H1 (cell line): ENCODE results near the gene SLC12A8. TPM values are rescaled to one million over a fixed set of nuclear protein-coding genes. Genes with fewer than 3 reads are reported as not detected.

Source experiments
- CTCF ChIA-PET: fragments of 300-600 bp; sonication (Branson Sonifier 250); formaldehyde crosslinking; loops from one replicate; lab custom pipeline; 2021; ENCODE audit not compliant: partially characterized antibody; lab: Charles Lee
- POLR2A ChIA-PET: fragments of 300-600 bp; sonication (Branson Sonifier 250); formaldehyde crosslinking; loops from one replicate; lab custom pipeline; 2021; ENCODE audit warnings: inconsistent platforms; ENCODE audit not compliant: partially characterized antibody; lab: Charles Lee
- DNase-seq, 2 experiments: peaks; one replicate each; pipeline versions ENCODE4 v3.0.0 to v3.0.0-alpha.2; 2010 to 2022; ENCODE audit warnings: low spot score in 2 of 2, low read depth in 1 of 2, mixed read lengths in 1 of 2
- FAIRE-seq: peaks from 2 replicates; lab custom pipeline; 2011; peaks lifted over from hg19 to GRCh38; lab: Jason Lieb, UNC
- H2AFZ ChIP-seq: 2 replicates; pipeline ENCODE4 v1.8.1; 2012; ENCODE audit warnings: low read length, inconsistent platforms
- H2AK5ac ChIP-seq: 2 replicates; pipeline ENCODE4 v1.6.1; 2013; ENCODE audit warnings: low read depth, low read length
- H2BK120ac ChIP-seq: replicated peaks from 2 replicates; pipeline ENCODE3; 2013; ENCODE audit warnings: low read depth, low read length, inconsistent platforms
- H2BK12ac ChIP-seq: 2 replicates; pipeline ENCODE4 v1.6.1; 2013; ENCODE audit warnings: low read depth, low read length
- H2BK15ac ChIP-seq: 2 replicates; pipeline ENCODE4 v1.6.1; 2013; ENCODE audit warnings: low read length
- H2BK20ac ChIP-seq: 2 replicates; pipeline ENCODE4 v1.6.1; 2013; ENCODE audit warnings: low read length
- H2BK5ac ChIP-seq: 2 replicates; pipeline ENCODE4 v1.6.1; 2013; ENCODE audit warnings: low read depth, low read length
- H3K14ac ChIP-seq: 2 replicates; pipeline ENCODE4 v1.6.1; 2013; ENCODE audit warnings: inconsistent platforms; ENCODE audit not compliant: insufficient read length
- H3K18ac ChIP-seq: 2 replicates; pipeline ENCODE4 v1.6.1; 2013; ENCODE audit warnings: low read length; ENCODE audit errors: extremely low read depth
- H3K23ac ChIP-seq: 2 replicates; pipeline ENCODE4 v1.6.1; 2013; ENCODE audit warnings: inconsistent platforms; ENCODE audit not compliant: insufficient read length
- H3K23me2 ChIP-seq: 2 replicates; pipeline ENCODE4 v1.6.1; 2013; ENCODE audit warnings: low read depth, low read length
- H3K27ac ChIP-seq: 2 replicates; pipeline ENCODE4 v1.6.1; 2011; ENCODE audit warnings: low read depth, low read length, inconsistent platforms
- H3K27me3 ChIP-seq, 4 experiments: replicated peaks in 1 of 4; 1 replicate in 1 of 4; 2 replicates in 3 of 4; pipeline versions ENCODE4 v1.6.1 to v1.8.1; 2011 to 2013; ENCODE audit warnings: low read length in 3 of 4, mild to moderate bottlenecking in 3 of 4, inconsistent platforms in 2 of 4, mixed read lengths in 2 of 4, moderate library complexity in 1 of 4; ENCODE audit not compliant: control insufficient read depth in 3 of 4, insufficient read depth in 3 of 4; ENCODE audit errors: extremely low read depth in 1 of 4
- H3K36me3 ChIP-seq, 4 experiments: 2 replicates each; pipeline versions ENCODE4 v1.6.1 to v1.8.1; 2011 to 2013; ENCODE audit warnings: mild to moderate bottlenecking in 4 of 4, low read length in 3 of 4, moderate library complexity in 2 of 4, control low read depth in 1 of 4, inconsistent platforms in 1 of 4; ENCODE audit not compliant: insufficient read depth in 4 of 4, control insufficient read depth in 2 of 4
- H3K4ac ChIP-seq: replicated peaks from 2 replicates; pipeline ENCODE3; 2013; ENCODE audit warnings: low read length, low read depth, mixed read lengths, inconsistent platforms; ENCODE audit not compliant: insufficient read length
- H3K4me1 ChIP-seq, 4 experiments: replicated peaks in 1 of 4; 1 replicate in 1 of 4; 2 replicates in 3 of 4; pipeline versions ENCODE4 v1.6.1 to v1.8.1; 2011 to 2013; ENCODE audit warnings: low read length in 3 of 4, inconsistent platforms in 2 of 4, mixed read lengths in 1 of 4; ENCODE audit not compliant: insufficient read depth in 4 of 4, control insufficient read depth in 3 of 4
- H3K4me2 ChIP-seq, 2 experiments: 2 replicates each; pipeline versions ENCODE4 v1.6.1 to v1.8.1; 2011 to 2013; ENCODE audit warnings: low read depth in 2 of 2, low read length in 2 of 2, control low read depth in 1 of 2, inconsistent platforms in 1 of 2, mild to moderate bottlenecking in 1 of 2; ENCODE audit not compliant: insufficient read depth in 1 of 2
- H3K4me3 ChIP-seq, 4 experiments: fragments of 200-600, 300-600 bp in 1 of 4; sonication (generic), shearing (Covaris generic), sonication (Bioruptor Twin) in 1 of 4; 2 replicates each; pipeline versions ENCODE4 v1.5.1 to v1.8.1; 2011 to 2016; ENCODE audit warnings: low read length in 4 of 4, low read depth in 3 of 4, control low read depth in 2 of 4, inconsistent platforms in 2 of 4, mild to moderate bottlenecking in 2 of 4, mixed read lengths in 1 of 4, moderate library complexity in 1 of 4; ENCODE audit not compliant: insufficient read depth in 2 of 4; ENCODE audit errors: extremely low read depth in 1 of 4
- H3K56ac ChIP-seq: replicated peaks from 2 replicates; pipeline ENCODE3; 2013; ENCODE audit warnings: low read depth, mild to moderate bottlenecking, mixed read lengths, low read length, inconsistent platforms; ENCODE audit not compliant: insufficient read length
- H3K79me1 ChIP-seq: 2 replicates; pipeline ENCODE4 v1.6.1; 2013; ENCODE audit warnings: low read depth, low read length, control low read depth
- H3K79me2 ChIP-seq, 2 experiments: 2 replicates each; pipeline versions ENCODE4 v1.6.1 to v1.8.1; 2012 to 2013; ENCODE audit warnings: low read length in 2 of 2, mild to moderate bottlenecking in 2 of 2, inconsistent platforms in 1 of 2; ENCODE audit not compliant: insufficient read depth in 2 of 2, control insufficient read depth in 1 of 2
- H3K9ac ChIP-seq, 4 experiments: replicated peaks in 1 of 4; 1 replicate in 1 of 4; 2 replicates in 3 of 4; pipeline versions ENCODE4 v1.6.1 to v1.8.1; 2011 to 2013; ENCODE audit warnings: low read depth in 3 of 4, low read length in 3 of 4, control low read depth in 2 of 4, mild to moderate bottlenecking in 2 of 4, moderate library complexity in 2 of 4, inconsistent platforms in 1 of 4; ENCODE audit errors: extremely low read depth in 1 of 4
- H3K9me3 ChIP-seq, 2 experiments: 2 replicates each; pipeline versions ENCODE4 v1.6.1 to v1.8.1; 2012 to 2013; ENCODE audit warnings: mild to moderate bottlenecking in 2 of 2, moderate library complexity in 2 of 2, control low read depth in 1 of 2, inconsistent platforms in 1 of 2, low read depth in 1 of 2, low read length in 1 of 2, mixed read lengths in 1 of 2; ENCODE audit not compliant: insufficient read depth in 2 of 2
- H4K20me1 ChIP-seq, 2 experiments: replicated peaks in 1 of 2; 2 replicates each; pipeline versions ENCODE3 to v1.8.1; 2011 to 2013; ENCODE audit warnings: inconsistent platforms in 2 of 2, low read length in 2 of 2, mild to moderate bottlenecking in 1 of 2; ENCODE audit not compliant: insufficient read depth in 2 of 2, control insufficient read depth in 1 of 2
- H4K5ac ChIP-seq: 2 replicates; pipeline ENCODE4 v1.6.1; 2013; ENCODE audit warnings: low read length, low read depth, mixed read lengths, inconsistent platforms; ENCODE audit not compliant: insufficient read length
- H4K8ac ChIP-seq: 2 replicates; pipeline ENCODE4 v1.8.0; 2013; ENCODE audit warnings: mild to moderate bottlenecking, moderate library complexity, low read length, inconsistent platforms; ENCODE audit not compliant: insufficient read depth; ENCODE audit errors: extremely low read depth
- H4K91ac ChIP-seq: replicated peaks from 2 replicates; pipeline ENCODE3; 2013; ENCODE audit warnings: low read length, mixed read lengths, inconsistent platforms; ENCODE audit not compliant: insufficient read length
- ATF2 ChIP-seq: IDR thresholded peaks from 2 replicates; pipeline ENCODE4 v1.6.1; 2012; ENCODE audit warnings: low read length, inconsistent platforms
- EZH2 ChIP-seq: fragments of 200-600 bp; sonication (generic); IDR thresholded peaks from 2 replicates; pipeline ENCODE4 v1.7.1; 2012; ENCODE audit warnings: low read depth, mild to moderate bottlenecking, moderate library complexity, low read length, inconsistent platforms; ENCODE audit not compliant: severe bottlenecking
- JUND ChIP-seq: IDR thresholded peaks from 2 replicates; pipeline ENCODE4 v1.6.1; 2011; ENCODE audit warnings: mild to moderate bottlenecking, improper control_type of control experiment, low read length
- MAFK ChIP-seq: IDR thresholded peaks from 2 replicates; pipeline ENCODE4 v1.6.1; 2012; ENCODE audit warnings: low read depth, mild to moderate bottlenecking, improper control_type of control experiment, low read length
- NRF1 ChIP-seq: IDR thresholded peaks from 2 replicates; pipeline ENCODE4 v1.6.1; 2011; ENCODE audit warnings: mild to moderate bottlenecking, low read depth, low read length, improper control_type of control experiment
- RXRA ChIP-seq: IDR thresholded peaks from 2 replicates; pipeline ENCODE4 v1.6.1; 2011; ENCODE audit warnings: low read depth, mild to moderate bottlenecking, low read length, moderate library complexity; ENCODE audit not compliant: insufficient read depth
- SIX5 ChIP-seq: IDR thresholded peaks from 2 replicates; pipeline ENCODE4 v1.6.1; 2011; ENCODE audit warnings: mild to moderate bottlenecking, low read depth, low read length
- TAF1 ChIP-seq: IDR thresholded peaks from 2 replicates; pipeline ENCODE4 v1.6.1; 2011; ENCODE audit warnings: mild to moderate bottlenecking, low read depth, low read length
- ZNF274 ChIP-seq: IDR thresholded peaks from 2 replicates; pipeline ENCODE4 v1.7.0; 2012; ENCODE audit warnings: low read length, borderline replicate concordance; ENCODE audit errors: extremely low read depth
- WGBS, 2 experiments: shearing (Covaris generic) in 1 of 2; methylation state at CpG; one replicate each; pipeline versions ENCODE4 v1.1.6 to v1.1.7; 2013 to 2015; ENCODE audit warnings: low lambda C conversion rate in 2 of 2, mixed read lengths in 2 of 2, inconsistent platforms in 1 of 2, low coverage in 1 of 2, missing lambda C conversion rate in 1 of 2; ENCODE audit not compliant: insufficient replicate concordance in 2 of 2, insufficient coverage in 1 of 2, insufficient read length in 1 of 2; ENCODE audit errors: extremely low coverage in 1 of 2, missing lambda C conversion rate in 1 of 2; 5-methylcytosine and 5-hydroxymethylcytosine counted together
- polyA plus RNA-seq, 7 experiments: library from polyadenylated mRNA; depleted of rRNA in 3 of 7; stranded (reverse) in 5 of 7; unstranded in 2 of 7; fragments of >200 nt in 5 of 7; fragments of 200-250 nt in 2 of 7; gene quantifications; 1 replicate in 5 of 7; 2 replicates in 1 of 7; 4 replicates in 1 of 7; pipeline versions ENCODE4 v1.2.1 to v1.2.3, GENCODE V29; 2011 to 2013; ENCODE audit warnings: missing spikeins in 2 of 7, mixed read lengths in 2 of 7
- total RNA-seq: library from RNA; stranded (reverse); fragmentation: NEBNext Ultra II Directional; extraction: Animal tissue kit (Norgen Biotek cat#: 25700); gene quantifications from 2 replicates; pipeline ENCODE4 v1.2.1, GENCODE V29; 2021
- TF ChIP-seq, protein P1 (sequence below), 3 experiments: IDR thresholded peaks; 1 replicate in 2 of 3; 2 replicates in 1 of 3; pipeline versions ENCODE4 v1.5.1 to v1.6.1; 2011; ENCODE audit warnings: low read length in 3 of 3, mild to moderate bottlenecking in 3 of 3, inconsistent platforms in 2 of 3, low read depth in 1 of 3, moderate library complexity in 1 of 3; ENCODE audit not compliant: insufficient read depth in 1 of 3; ENCODE audit errors: control extremely low read depth in 1 of 3

SLC12A8 gene
- total and polyA plus RNA-seq, 2 of the 8 experiments (the other 6 are each of a cell fraction or from before 2014, with no cell fraction given), result 13.7 to 14.4 TPM

- no peaks in the 10 kb centered on the region; the same call in 1 of the 2 replicates for H3K79me1 ChIP-seq
- no peak overlapping the region for H3K18ac ChIP-seq
- H3K23ac ChIP-seq, result no peak overlapping the region
- no peak overlapping the region for H3K9ac ChIP-seq
- H3K56ac ChIP-seq, result no peak overlapping the region
- DNase-seq, result no peak
- H3K27ac ChIP-seq, result no peak overlapping the region
- WGBS, 2 experiments, result 98% methylated on average over 8 of the region's 8 CpGs; no CpG with 5 or more reads in 1 of the 2 experiments
- H4K8ac ChIP-seq, result no peak overlapping the region
- H3K36me3 ChIP-seq, result no peaks in the 10 kb centered on the region
- no peak overlapping the region for H3K4me2 ChIP-seq
- no peaks in the 10 kb centered on the region for H3K79me2 ChIP-seq
- ChIA-PET CTCF (interaction anchor here (0.9 to 1.4 kb wide), 2 partner anchors 45 to 123 kb away, joined by 3 to 4 read pairs; no protein-coding TSS in a partner anchor), POLR2A (interaction anchor here (1.1 kb wide), 1 partner anchor 11 kb away, joined by 3 read pairs; no protein-coding TSS in a partner anchor)
- no peak overlapping the region for H3K4me3 ChIP-seq
- H3K4me1 ChIP-seq, result peaks cover 12 to 27% (median 15%) of the 10 kb centered on the region in 4 experiments
- no peak overlapping the region for H2BK20ac ChIP-seq
- H2BK15ac ChIP-seq, result no peak overlapping the region
- FAIRE-seq, result no peak
- no peaks in the 10 kb centered on the region for H4K20me1 ChIP-seq
- H3K27me3 ChIP-seq, result no peaks in the 10 kb centered on the region
- H3K4ac ChIP-seq, result no peak overlapping the region
- H3K9me3 ChIP-seq, result no peaks in the 10 kb centered on the region
- no peak overlapping the region for H2AFZ ChIP-seq
- H2BK120ac ChIP-seq, result no peak overlapping the region
- H3K14ac ChIP-seq, result no peak overlapping the region
- H4K5ac ChIP-seq, result no peak overlapping the region
- peaks cover 6% of the 10 kb centered on the region for H3K23me2 ChIP-seq
- H2AK5ac ChIP-seq, result no peak overlapping the region
- no peak overlapping the region for H4K91ac ChIP-seq
- H2BK5ac ChIP-seq, result 0 out of 2 replicates have a peak overlapping the region, but pooled peaks have one; percentile 35
- no peak overlapping the region for H2BK12ac ChIP-seq
- TF ChIP-seq JUND (no peak), EZH2 (no peak), SIX5 (no peak), NRF1 (no peak), MAFK (no peak), TAF1 (no peak), ZNF274 (no peak), ATF2 (no peak), RXRA (no peak)
- TF ChIP-seq, protein P1, sequence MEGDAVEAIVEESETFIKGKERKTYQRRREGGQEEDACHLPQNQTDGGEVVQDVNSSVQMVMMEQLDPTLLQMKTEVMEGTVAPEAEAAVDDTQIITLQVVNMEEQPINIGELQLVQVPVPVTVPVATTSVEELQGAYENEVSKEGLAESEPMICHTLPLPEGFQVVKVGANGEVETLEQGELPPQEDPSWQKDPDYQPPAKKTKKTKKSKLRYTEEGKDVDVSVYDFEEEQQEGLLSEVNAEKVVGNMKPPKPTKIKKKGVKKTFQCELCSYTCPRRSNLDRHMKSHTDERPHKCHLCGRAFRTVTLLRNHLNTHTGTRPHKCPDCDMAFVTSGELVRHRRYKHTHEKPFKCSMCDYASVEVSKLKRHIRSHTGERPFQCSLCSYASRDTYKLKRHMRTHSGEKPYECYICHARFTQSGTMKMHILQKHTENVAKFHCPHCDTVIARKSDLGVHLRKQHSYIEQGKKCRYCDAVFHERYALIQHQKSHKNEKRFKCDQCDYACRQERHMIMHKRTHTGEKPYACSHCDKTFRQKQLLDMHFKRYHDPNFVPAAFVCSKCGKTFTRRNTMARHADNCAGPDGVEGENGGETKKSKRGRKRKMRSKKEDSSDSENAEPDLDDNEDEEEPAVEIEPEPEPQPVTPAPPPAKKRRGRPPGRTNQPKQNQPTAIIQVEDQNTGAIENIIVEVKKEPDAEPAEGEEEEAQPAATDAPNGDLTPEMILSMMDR (IDR thresholded peaks at IDR 0.05; ENCODE audit: control extremely low read depth in 1 of 3, insufficient read depth in 1 of 3, low read depth in 1 of 3, low read length in 3 of 3), result no peak
These were observed 93.9 kb downstream of the SLC12A8 start for GRCh38 chr3:125118600-125118999.
